Mesenchymal stem cell (in vitro differentiated cells and primary cell): ENCODE measurements around the gene KRTAP9-8.

Experiments
- DNase-seq: peaks from one replicate; pipeline ENCODE4 v3.0.0-alpha.2; 2013
- H2AFZ ChIP-seq: one replicate; pipeline ENCODE4 v1.6.1; 2013; ENCODE audit warnings: low read depth, mild to moderate bottlenecking, control low read depth, inconsistent platforms, low read length, moderate library complexity
- H2AK5ac ChIP-seq: 2 replicates; pipeline ENCODE4 v1.6.1; 2013; ENCODE audit warnings: low read length, moderate library complexity, mild to moderate bottlenecking, inconsistent platforms; ENCODE audit not compliant: severe bottlenecking
- H2BK120ac ChIP-seq: one replicate; pipeline ENCODE4 v1.6.1; 2013; ENCODE audit warnings: low read depth, mild to moderate bottlenecking, inconsistent platforms, low read length, moderate library complexity
- H2BK12ac ChIP-seq, 2 experiments: one replicate each; pipeline ENCODE4 v1.6.1; 2013; ENCODE audit warnings: inconsistent platforms in 2 of 2, low read length in 2 of 2, mild to moderate bottlenecking in 2 of 2, moderate library complexity in 2 of 2, control low read depth in 1 of 2
- H2BK15ac ChIP-seq: one replicate; pipeline ENCODE4 v1.6.1; 2013; ENCODE audit warnings: mild to moderate bottlenecking, low read depth, inconsistent platforms; ENCODE audit not compliant: poor library complexity, severe bottlenecking
- H2BK5ac ChIP-seq: 2 replicates; pipeline ENCODE4 v1.6.1; 2013; ENCODE audit warnings: low read depth, mild to moderate bottlenecking, low read length, control low read depth, inconsistent platforms; ENCODE audit not compliant: poor library complexity, severe bottlenecking
- H3K14ac ChIP-seq, 2 experiments: one replicate each; pipeline ENCODE4 v1.6.1; 2013; ENCODE audit warnings: inconsistent platforms in 2 of 2, low read length in 2 of 2, control low read depth in 1 of 2, mild to moderate bottlenecking in 1 of 2, moderate library complexity in 1 of 2
- H3K18ac ChIP-seq, 2 experiments: one replicate each; pipeline ENCODE4 v1.6.1; 2013; ENCODE audit warnings: inconsistent platforms in 2 of 2, low read length in 2 of 2, control low read depth in 1 of 2, low read depth in 1 of 2, mild to moderate bottlenecking in 1 of 2
- H3K23ac ChIP-seq, 2 experiments: one replicate each; pipeline ENCODE4 v1.6.1; 2013; ENCODE audit warnings: inconsistent platforms in 2 of 2, low read length in 2 of 2, mild to moderate bottlenecking in 2 of 2, moderate library complexity in 2 of 2, control low read depth in 1 of 2
- H3K27ac ChIP-seq: 2 replicates; pipeline ENCODE4 v1.5.1; 2013; ENCODE audit warnings: mild to moderate bottlenecking, moderate library complexity, low read length, control low read depth, inconsistent platforms; ENCODE audit not compliant: poor library complexity, severe bottlenecking
- H3K27me3 ChIP-seq, 2 experiments: 2 replicates each; pipeline versions ENCODE4 v1.6.1 to v1.7.0; 2013; ENCODE audit warnings: low read length in 2 of 2, mild to moderate bottlenecking in 2 of 2, moderate library complexity in 2 of 2, control low read depth in 1 of 2, inconsistent platforms in 1 of 2; ENCODE audit not compliant: control insufficient read depth in 1 of 2, insufficient read depth in 1 of 2
- H3K36me3 ChIP-seq, 2 experiments: 2 replicates each; pipeline versions ENCODE4 v1.6.1 to v1.7.0; 2013; ENCODE audit warnings: low read length in 2 of 2, control low read depth in 1 of 2, inconsistent platforms in 1 of 2, low read depth in 1 of 2, mild to moderate bottlenecking in 1 of 2; ENCODE audit not compliant: insufficient read depth in 2 of 2, control insufficient read depth in 1 of 2
- H3K4ac ChIP-seq, 2 experiments: one replicate each; pipeline ENCODE4 v1.6.1; 2013; ENCODE audit warnings: inconsistent platforms in 2 of 2, low read length in 2 of 2, mild to moderate bottlenecking in 2 of 2, moderate library complexity in 2 of 2, control low read depth in 1 of 2, low read depth in 1 of 2
- H3K4me1 ChIP-seq: 2 replicates; pipeline ENCODE4 v1.6.1; 2013; ENCODE audit warnings: low read depth, low read length, control low read depth; ENCODE audit not compliant: control insufficient read depth, insufficient read depth
- H3K4me2 ChIP-seq: 2 replicates; pipeline ENCODE4 v1.6.1; 2013; ENCODE audit warnings: low read length, mild to moderate bottlenecking, inconsistent platforms; ENCODE audit not compliant: poor library complexity, severe bottlenecking
- H3K4me3 ChIP-seq, 2 experiments: 2 replicates each; pipeline versions ENCODE4 v1.5.1 to v1.7.0; 2013; ENCODE audit warnings: low read length in 2 of 2, mild to moderate bottlenecking in 2 of 2, control low read depth in 1 of 2, low read depth in 1 of 2; ENCODE audit not compliant: insufficient read depth in 1 of 2
- H3K79me1 ChIP-seq: replicated peaks from 2 replicates; pipeline ENCODE4 v1.6.1; 2013; ENCODE audit warnings: mild to moderate bottlenecking, control low read depth, low read length, inconsistent platforms; ENCODE audit not compliant: poor library complexity, severe bottlenecking
- H3K9ac ChIP-seq: 2 replicates; pipeline ENCODE4 v1.7.0; 2013; ENCODE audit warnings: mild to moderate bottlenecking, low read length, moderate library complexity
- H3K9me3 ChIP-seq: 2 replicates; pipeline ENCODE4 v1.7.0; 2013; ENCODE audit warnings: mild to moderate bottlenecking, low read length; ENCODE audit not compliant: control insufficient read depth
- H4K8ac ChIP-seq: one replicate; pipeline ENCODE4 v1.6.1; 2013; ENCODE audit warnings: inconsistent platforms, mild to moderate bottlenecking, low read length, moderate library complexity
- H4K91ac ChIP-seq: one replicate; pipeline ENCODE4 v1.6.1; 2013; ENCODE audit warnings: mild to moderate bottlenecking, low read length, inconsistent platforms
- WGBS: methylation state at CpG from one replicate; pipeline ENCODE4 v1.1.7; 2013; ENCODE audit warnings: mixed read lengths; 5-methylcytosine and 5-hydroxymethylcytosine counted together

The KRTAP9-8 gene

DNA sequence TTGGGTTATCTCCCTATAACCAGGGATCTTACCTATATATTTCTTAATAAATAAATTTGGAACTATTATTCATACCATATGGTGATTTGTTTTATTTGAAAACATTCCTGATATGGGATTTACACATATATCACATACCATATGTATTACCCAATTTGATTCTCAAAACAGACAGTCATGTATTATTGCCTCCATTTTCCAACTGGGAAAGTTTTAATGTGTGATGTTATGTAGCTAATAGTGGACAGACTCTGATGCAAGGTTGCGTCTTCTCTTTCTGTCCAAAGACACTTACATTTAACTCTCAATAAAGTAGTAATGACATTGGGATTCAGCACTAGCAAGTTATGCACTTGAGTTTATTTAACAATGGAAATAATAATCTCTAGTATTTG is 18.5 kb downstream of the KRTAP9-8 start:
- H2BK5ac ChIP-seq, result no peak overlapping the region
- no peak overlapping the region for H2AK5ac ChIP-seq
- DNase-seq, result no peak
- no peaks in the 10 kb centered on the region for H3K36me3 ChIP-seq
- no peak overlapping the region for H2BK15ac ChIP-seq
- no peak overlapping the region for H4K91ac ChIP-seq
- no peak overlapping the region for H3K14ac ChIP-seq
- H3K23ac ChIP-seq, result no peak overlapping the region
- no peaks in the 10 kb centered on the region for H3K79me1 ChIP-seq
- H2BK12ac ChIP-seq, result no peak overlapping the region
- no CpG with 5 or more reads among the region's 1 CpG for WGBS
- H3K27me3 ChIP-seq, result no peaks in the 10 kb centered on the region
- H4K8ac ChIP-seq, result no peak overlapping the region
- H3K27ac ChIP-seq, result no peak overlapping the region
- H3K4me2 ChIP-seq, result no peak overlapping the region
- H3K4me1 ChIP-seq, result no peaks in the 10 kb centered on the region
- no peak overlapping the region for H2AFZ ChIP-seq
- H3K4ac ChIP-seq, result no peak overlapping the region
- H3K9me3 ChIP-seq, result no peaks in the 10 kb centered on the region
- no peak overlapping the region for H2BK120ac ChIP-seq
- H3K9ac ChIP-seq, result no peak overlapping the region
- no peak overlapping the region for H3K4me3 ChIP-seq
- no peak overlapping the region for H3K18ac ChIP-seq

DNA sequence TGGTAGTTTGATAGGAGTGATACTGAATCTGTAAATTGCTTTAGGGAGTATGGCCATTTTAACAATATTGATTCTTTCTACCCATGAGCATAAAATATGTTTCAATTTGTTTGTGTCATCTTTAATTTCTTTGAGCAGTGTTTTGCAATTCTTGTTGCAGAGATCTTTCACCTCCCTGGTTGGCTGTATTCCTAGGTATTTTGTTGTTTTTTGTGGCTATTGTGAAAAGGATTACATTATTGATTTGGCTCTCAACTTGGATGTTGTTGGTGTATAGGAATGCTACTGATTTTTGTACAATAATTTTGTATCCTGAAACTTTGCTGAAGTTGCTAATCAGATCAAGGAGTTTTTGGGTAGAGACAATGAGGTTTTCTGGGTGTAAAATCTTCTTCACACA is 20.6 kb downstream of the KRTAP9-8 start:
- Histone ChIP-seq H3K27ac (no peak overlapping the region), H3K18ac (no peak overlapping the region), H2BK120ac (no peak overlapping the region), H2AFZ (no peak overlapping the region), H2AK5ac (no peak overlapping the region), H3K23ac (no peak overlapping the region), H4K8ac (no peak overlapping the region), H3K9me3 (no peaks in the 10 kb centered on the region), H3K14ac (no peak overlapping the region), H3K4ac (no peak overlapping the region), H2BK5ac (no peak overlapping the region), H3K36me3 (no peaks in the 10 kb centered on the region), H3K4me1 (no peaks in the 10 kb centered on the region), H3K4me2 (no peak overlapping the region), H2BK15ac (no peak overlapping the region), H4K91ac (no peak overlapping the region), H3K4me3 (no peak overlapping the region), H2BK12ac (no peak overlapping the region), H3K27me3 (peaks cover 0 to 8% of the 10 kb centered on the region in 2 experiments), H3K9ac (no peak overlapping the region), H3K79me1 (no peaks in the 10 kb centered on the region)
- no peak for DNase-seq

DNA sequence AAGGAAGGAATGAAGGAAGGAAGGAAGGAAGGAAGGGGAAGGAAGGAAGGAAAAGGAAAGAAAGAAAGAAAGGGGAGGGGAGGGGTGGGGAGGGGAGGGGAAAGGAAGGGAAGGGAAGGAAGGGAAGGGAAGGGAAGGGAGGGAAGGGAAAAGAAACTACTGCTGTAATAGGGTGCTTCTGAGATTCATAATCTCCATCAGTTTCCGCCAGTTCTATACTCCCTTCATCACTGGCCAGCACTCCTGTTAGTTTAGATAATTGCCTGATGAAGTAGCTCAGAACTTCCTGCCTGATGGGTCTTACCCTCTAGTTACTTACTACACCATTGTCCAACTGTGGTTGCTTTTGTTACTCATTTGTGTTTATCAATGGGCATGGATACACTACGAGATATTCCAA is 25.4 kb downstream of the KRTAP9-8 start:
- 59% methylated on average over 1 of the region's 2 CpGs for WGBS
- H3K79me1 ChIP-seq, result no peaks in the 10 kb centered on the region
- H3K14ac ChIP-seq, result no peak overlapping the region
- no peak overlapping the region for H2BK120ac ChIP-seq
- H2BK15ac ChIP-seq, result no peak overlapping the region
- no peaks in the 10 kb centered on the region for H3K9me3 ChIP-seq
- no peak overlapping the region for H3K4me2 ChIP-seq
- H2BK12ac ChIP-seq, result no peak overlapping the region
- H3K23ac ChIP-seq, result no peak overlapping the region
- no peak overlapping the region for H4K8ac ChIP-seq
- no peak for DNase-seq
- no peak overlapping the region for H4K91ac ChIP-seq
- peaks cover 0 to 22% of the 10 kb centered on the region in 2 experiments for H3K27me3 ChIP-seq
- H3K4me1 ChIP-seq, result no peaks in the 10 kb centered on the region
- no peak overlapping the region for H3K4ac ChIP-seq
- no peaks in the 10 kb centered on the region for H3K36me3 ChIP-seq
- H2AFZ ChIP-seq, result no peak overlapping the region
- no peak overlapping the region for H3K9ac ChIP-seq
- no peak overlapping the region for H3K18ac ChIP-seq
- H3K4me3 ChIP-seq, result no peak overlapping the region
- H2BK5ac ChIP-seq, result no peak overlapping the region
- no peak overlapping the region for H2AK5ac ChIP-seq
- no peak overlapping the region for H3K27ac ChIP-seq

DNA sequence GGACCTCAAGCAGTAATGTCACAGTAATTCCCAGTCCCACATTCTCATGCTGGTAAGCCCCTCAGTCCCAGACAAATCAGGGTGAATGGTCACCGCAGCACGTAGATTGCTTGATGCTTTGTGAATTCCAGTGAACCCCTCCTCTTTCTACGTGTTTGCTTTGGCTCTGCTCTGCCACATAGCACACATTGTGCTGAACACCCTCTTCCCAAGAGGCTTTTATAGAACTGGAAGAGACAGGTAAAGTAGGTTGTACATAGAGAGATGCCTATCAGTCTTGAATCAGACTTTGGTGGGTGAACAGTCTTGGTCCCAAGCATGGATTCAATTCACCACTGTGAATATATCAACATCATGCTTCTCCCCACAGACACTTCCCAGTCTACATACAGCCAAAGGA is 26.8 kb downstream of the KRTAP9-8 start:
- H3K79me1 ChIP-seq, result no peaks in the 10 kb centered on the region
- no peak overlapping the region for H3K27ac ChIP-seq
- H2AK5ac ChIP-seq, result no peak overlapping the region
- H2BK120ac ChIP-seq, result no peak overlapping the region
- no peak overlapping the region for H2BK15ac ChIP-seq
- H2AFZ ChIP-seq, result no peak overlapping the region
- no peaks in the 10 kb centered on the region for H3K9me3 ChIP-seq
- no peaks in the 10 kb centered on the region for H3K4me1 ChIP-seq
- H3K14ac ChIP-seq, result no peak overlapping the region
- H4K8ac ChIP-seq, result no peak overlapping the region
- 83% methylated on average over 2 of the region's 3 CpGs for WGBS
- H3K4ac ChIP-seq, result no peak overlapping the region
- H3K4me3 ChIP-seq, result no peak overlapping the region
- H3K23ac ChIP-seq, result no peak overlapping the region
- no peak overlapping the region for H3K4me2 ChIP-seq
- H4K91ac ChIP-seq, result no peak overlapping the region
- H3K36me3 ChIP-seq, result no peaks in the 10 kb centered on the region
- H2BK5ac ChIP-seq, result no peak overlapping the region
- peaks cover 0 to 22% of the 10 kb centered on the region in 2 experiments for H3K27me3 ChIP-seq
- H3K9ac ChIP-seq, result no peak overlapping the region
- DNase-seq, result no peak
- no peak overlapping the region for H3K18ac ChIP-seq
- no peak overlapping the region for H2BK12ac ChIP-seq
